22Rv1 (cell line): ENCODE measurements around the gene CETN3.

Experiments used
- ZFX ChIP-seq: fragments of 450-650 bp; IDR thresholded peaks from 2 replicates; pipeline ENCODE4 v1.6.1; 2017; ENCODE audit warnings: antibody characterized with exemption, borderline replicate concordance
- TF ChIP-seq, protein P1 (sequence below): fragments of 450-650 bp; IDR thresholded peaks from 2 replicates; pipeline ENCODE4 v1.5.1; 2017; ENCODE audit warnings: mild to moderate bottlenecking

DNA sequence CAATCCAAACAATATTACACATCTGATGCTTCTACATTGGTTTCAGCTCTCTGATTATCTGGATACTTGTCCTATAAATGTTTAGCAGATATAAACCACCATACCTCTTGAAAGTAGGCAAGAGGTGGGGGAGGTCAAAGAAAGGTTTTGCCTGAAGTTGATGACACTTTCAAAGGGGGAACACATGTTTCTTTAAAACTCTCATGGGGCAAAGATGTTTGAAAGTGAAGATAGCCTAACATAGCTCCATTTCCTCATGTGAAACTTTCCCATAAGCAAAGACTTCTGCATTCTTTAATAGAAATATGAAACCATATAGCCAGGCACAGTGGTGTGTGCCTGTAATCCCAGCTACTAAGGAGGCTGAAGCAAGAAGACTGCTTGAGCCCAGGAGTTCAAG lies 62.1 kb downstream of the CETN3 start:
- TF ChIP-seq, protein P1, sequence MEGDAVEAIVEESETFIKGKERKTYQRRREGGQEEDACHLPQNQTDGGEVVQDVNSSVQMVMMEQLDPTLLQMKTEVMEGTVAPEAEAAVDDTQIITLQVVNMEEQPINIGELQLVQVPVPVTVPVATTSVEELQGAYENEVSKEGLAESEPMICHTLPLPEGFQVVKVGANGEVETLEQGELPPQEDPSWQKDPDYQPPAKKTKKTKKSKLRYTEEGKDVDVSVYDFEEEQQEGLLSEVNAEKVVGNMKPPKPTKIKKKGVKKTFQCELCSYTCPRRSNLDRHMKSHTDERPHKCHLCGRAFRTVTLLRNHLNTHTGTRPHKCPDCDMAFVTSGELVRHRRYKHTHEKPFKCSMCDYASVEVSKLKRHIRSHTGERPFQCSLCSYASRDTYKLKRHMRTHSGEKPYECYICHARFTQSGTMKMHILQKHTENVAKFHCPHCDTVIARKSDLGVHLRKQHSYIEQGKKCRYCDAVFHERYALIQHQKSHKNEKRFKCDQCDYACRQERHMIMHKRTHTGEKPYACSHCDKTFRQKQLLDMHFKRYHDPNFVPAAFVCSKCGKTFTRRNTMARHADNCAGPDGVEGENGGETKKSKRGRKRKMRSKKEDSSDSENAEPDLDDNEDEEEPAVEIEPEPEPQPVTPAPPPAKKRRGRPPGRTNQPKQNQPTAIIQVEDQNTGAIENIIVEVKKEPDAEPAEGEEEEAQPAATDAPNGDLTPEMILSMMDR, result no peak
- TF ChIP-seq ZFX, result no peak
